Tibial nerve (tissue), 4 donors: Measurements from ENCODE around the gene TLNRD1. TPM values are rescaled to one million over a fixed set of nuclear protein-coding genes. Genes with fewer than 3 reads are reported as not detected.

ENCODE experiments used
- DNase-seq, 2 donors: peaks; one replicate each; pipeline ENCODE4 v3.0.0-alpha.2; 2019; ENCODE audit warnings: low spot score in 2 of 2
- H3K27ac ChIP-seq, 4 donors: fragments of 200-600 bp; sonication (generic) in 3 of 4; one replicate each; pipeline ENCODE4 v1.5.1; 2017 to 2019; ENCODE audit warnings: mild to moderate bottlenecking in 1 of 4
- H3K27me3 ChIP-seq, 2 donors: fragments of 200-600 bp; sonication (generic) in 1 of 2; one replicate each; pipeline versions ENCODE4 v1.5.1 to v1.6.0; 2017 to 2019
- H3K36me3 ChIP-seq, 3 donors: fragments of 200-600 bp; sonication (generic); one replicate each; pipeline ENCODE4 v1.5.1; 2018 to 2019
- H3K4me1 ChIP-seq, 4 donors: fragments of 200-600 bp; sonication (generic) in 3 of 4; one replicate each; pipeline ENCODE4 v1.5.1; 2017 to 2019
- H3K4me3 ChIP-seq, 4 donors: fragments of 200-600 bp; sonication (generic) in 3 of 4; one replicate each; pipeline ENCODE4 v1.5.1; 2017 to 2019; ENCODE audit warnings: mild to moderate bottlenecking in 1 of 4, moderate library complexity in 1 of 4
- H3K9me3 ChIP-seq, 4 donors: fragments of 200-600 bp; sonication (generic) in 3 of 4; one replicate each; pipeline ENCODE4 v1.5.1; 2017 to 2019
- EP300 ChIP-seq, 2 donors: sonication (generic); formaldehyde crosslinking; IDR thresholded peaks; one replicate each; pipeline ENCODE4 v1.6.1; 2017; ENCODE audit warnings: antibody characterized with exemption in 2 of 2, mild to moderate bottlenecking in 1 of 2
- POLR2A ChIP-seq, 2 donors: fragments of 450-650 bp; IDR thresholded peaks; one replicate each; pipeline ENCODE4 v1.6.1; 2017; ENCODE audit warnings: antibody characterized with exemption in 2 of 2, mild to moderate bottlenecking in 2 of 2, moderate library complexity in 2 of 2
- WGBS, 2 donors: methylation state at CpG; one replicate each; pipeline ENCODE4 v1.1.5; 2018; 5-methylcytosine and 5-hydroxymethylcytosine counted together
- total RNA-seq, 4 donors: library from RNA; depleted of rRNA; stranded (reverse); fragments of >200 nt; gene quantifications; one replicate each; pipeline ENCODE4 v1.1.0, GENCODE V29; 2016
- TF ChIP-seq, protein P1 (sequence below), 5 experiments: fragments of 200-600 bp in 3 of 5; fragments of 450-650 bp in 2 of 5; sonication (generic) in 3 of 5; IDR thresholded peaks; one replicate each; pipeline ENCODE4 v1.5.1; 2016 to 2019; ENCODE audit warnings: antibody characterized with exemption in 5 of 5, mild to moderate bottlenecking in 3 of 5, moderate library complexity in 2 of 5

The TLNRD1 gene
- total RNA-seq, 4 donors from 2014 or later = 18.8 to 46.5 (median 30.0) TPM

DNA sequence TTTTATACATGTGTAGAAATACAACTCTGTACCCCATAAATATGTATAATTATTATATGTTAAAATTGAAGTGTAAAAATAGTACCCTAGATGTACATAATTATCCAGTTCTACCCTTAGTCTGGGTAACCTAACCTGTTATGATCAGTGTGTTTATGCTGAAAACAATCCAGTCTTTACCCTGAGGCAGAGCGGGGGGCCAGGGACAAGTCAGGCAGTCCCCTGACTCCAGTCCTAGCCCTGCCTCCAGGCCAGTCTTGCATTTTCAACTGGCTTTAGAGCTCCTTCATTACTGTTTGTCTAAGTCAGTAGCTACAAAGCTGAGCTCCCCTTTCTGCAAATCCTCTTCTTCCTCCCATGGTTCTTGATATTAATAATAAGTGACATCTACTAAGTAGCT, 14.2 kb upstream of the TLNRD1 start:
- Histone ChIP-seq H3K27ac (no peak overlapping the region), H3K4me1 (peaks cover 0 to 66% (median 21%) of the 10 kb centered on the region in 4 donors), H3K36me3 (peaks cover 0 to 5% (median 0%) of the 10 kb centered on the region in 3 donors), H3K27me3 (no peaks in the 10 kb centered on the region), H3K4me3 (no peak overlapping the region), H3K9me3 (no peaks in the 10 kb centered on the region)
- WGBS, 2 donors = 89 to 95% methylated on average over 1 of the region's 1 CpG
- DNase-seq = no peak
- no peak for TF ChIP-seq POLR2A (IDR thresholded peaks at IDR 0.05)
- TF ChIP-seq, protein P1, sequence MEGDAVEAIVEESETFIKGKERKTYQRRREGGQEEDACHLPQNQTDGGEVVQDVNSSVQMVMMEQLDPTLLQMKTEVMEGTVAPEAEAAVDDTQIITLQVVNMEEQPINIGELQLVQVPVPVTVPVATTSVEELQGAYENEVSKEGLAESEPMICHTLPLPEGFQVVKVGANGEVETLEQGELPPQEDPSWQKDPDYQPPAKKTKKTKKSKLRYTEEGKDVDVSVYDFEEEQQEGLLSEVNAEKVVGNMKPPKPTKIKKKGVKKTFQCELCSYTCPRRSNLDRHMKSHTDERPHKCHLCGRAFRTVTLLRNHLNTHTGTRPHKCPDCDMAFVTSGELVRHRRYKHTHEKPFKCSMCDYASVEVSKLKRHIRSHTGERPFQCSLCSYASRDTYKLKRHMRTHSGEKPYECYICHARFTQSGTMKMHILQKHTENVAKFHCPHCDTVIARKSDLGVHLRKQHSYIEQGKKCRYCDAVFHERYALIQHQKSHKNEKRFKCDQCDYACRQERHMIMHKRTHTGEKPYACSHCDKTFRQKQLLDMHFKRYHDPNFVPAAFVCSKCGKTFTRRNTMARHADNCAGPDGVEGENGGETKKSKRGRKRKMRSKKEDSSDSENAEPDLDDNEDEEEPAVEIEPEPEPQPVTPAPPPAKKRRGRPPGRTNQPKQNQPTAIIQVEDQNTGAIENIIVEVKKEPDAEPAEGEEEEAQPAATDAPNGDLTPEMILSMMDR (IDR thresholded peaks at IDR 0.05) = no peak
- TF ChIP-seq EP300 (IDR thresholded peaks at IDR 0.05) = no peak

DNA sequence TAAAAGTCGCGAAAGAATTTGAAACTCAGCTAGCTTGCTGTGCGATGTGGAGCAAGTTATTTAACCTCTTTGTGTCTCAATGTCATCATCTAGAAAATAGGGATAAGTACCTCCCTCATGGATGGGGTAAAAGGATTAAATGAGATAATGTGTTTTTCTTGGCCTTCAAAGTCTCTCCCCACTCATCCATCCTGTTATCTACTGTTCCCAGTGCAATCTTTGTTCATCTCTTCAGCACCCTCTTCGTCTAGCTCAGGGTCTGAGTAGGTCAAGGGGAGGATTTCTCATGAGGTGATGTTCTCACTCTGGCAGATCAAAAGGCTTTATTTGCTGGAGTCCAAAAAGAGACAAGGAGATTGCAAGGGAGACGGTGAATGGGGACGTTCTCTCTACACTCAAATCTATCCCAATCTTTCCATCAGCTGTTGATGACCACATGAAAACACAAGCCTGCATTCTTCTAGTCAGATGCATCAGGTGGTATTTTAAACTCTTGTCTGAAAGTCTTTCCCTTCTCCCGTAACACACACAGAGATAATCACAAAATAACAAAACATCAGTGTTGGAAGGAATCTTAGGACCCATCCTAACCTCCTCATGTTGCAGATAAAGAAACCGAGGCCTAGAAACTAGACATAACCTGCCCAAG, 12.5 kb upstream of the TLNRD1 start:
- peak overlapping the region; percentile 67 to 92 (median 79) for H3K4me3 ChIP-seq
- peak overlapping the region in 2 of 4 donors; percentile 90 to 95 for H3K27ac ChIP-seq
- H3K36me3 ChIP-seq = no peaks in the 10 kb centered on the region
- H3K27me3 ChIP-seq = no peaks in the 10 kb centered on the region
- 53 to 60% methylated on average over 8 of the region's 8 CpGs for WGBS, 2 donors
- H3K4me1 ChIP-seq = peaks cover 0 to 72% (median 26%) of the 10 kb centered on the region in 4 donors
- TF ChIP-seq, protein P1 (IDR thresholded peaks at IDR 0.05) = no peak
- TF ChIP-seq EP300 (IDR thresholded peaks at IDR 0.05) (no peak), POLR2A (IDR thresholded peaks at IDR 0.05) (no peak)
- no peaks in the 10 kb centered on the region for H3K9me3 ChIP-seq
- DNase-seq = no peak

DNA sequence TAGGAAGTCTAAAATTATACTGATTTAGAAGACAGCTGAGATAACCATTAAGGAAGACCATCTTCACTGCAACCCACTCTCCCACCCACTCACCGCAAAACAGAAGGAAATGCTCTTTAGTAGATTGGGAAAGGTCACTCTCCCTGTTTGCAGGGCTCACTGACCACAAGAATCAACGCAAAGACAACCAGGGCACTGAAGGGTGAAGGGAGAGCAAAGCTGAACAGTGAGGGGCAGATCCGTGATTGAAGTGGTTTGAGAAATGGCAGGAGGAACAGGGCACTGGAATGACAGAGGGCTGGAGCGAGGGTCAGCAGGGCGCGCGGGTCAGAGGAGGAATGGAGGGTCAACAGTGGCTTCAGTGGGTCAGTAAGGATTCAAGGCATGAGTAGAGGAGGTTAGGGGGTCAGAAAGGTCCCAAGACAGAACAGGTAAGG, 11.6 kb upstream of the TLNRD1 start:
- DNase-seq = no peak
- H3K4me1 ChIP-seq = peaks cover 0 to 70% (median 26%) of the 10 kb centered on the region in 4 donors
- peak overlapping the region; percentile 67 to 92 (median 79) for H3K4me3 ChIP-seq
- H3K9me3 ChIP-seq = no peaks in the 10 kb centered on the region
- 1% methylated on average over 7 of the region's 7 CpGs for WGBS, 2 donors
- H3K27ac ChIP-seq = peak overlapping the region; percentile 85 to 95 (median 90)
- no peaks in the 10 kb centered on the region for H3K36me3 ChIP-seq
- no peak for TF ChIP-seq POLR2A (IDR thresholded peaks at IDR 0.05)
- no peak for TF ChIP-seq EP300 (IDR thresholded peaks at IDR 0.05)
- TF ChIP-seq, protein P1 (IDR thresholded peaks at IDR 0.05) = no peak
- no peaks in the 10 kb centered on the region for H3K27me3 ChIP-seq

DNA sequence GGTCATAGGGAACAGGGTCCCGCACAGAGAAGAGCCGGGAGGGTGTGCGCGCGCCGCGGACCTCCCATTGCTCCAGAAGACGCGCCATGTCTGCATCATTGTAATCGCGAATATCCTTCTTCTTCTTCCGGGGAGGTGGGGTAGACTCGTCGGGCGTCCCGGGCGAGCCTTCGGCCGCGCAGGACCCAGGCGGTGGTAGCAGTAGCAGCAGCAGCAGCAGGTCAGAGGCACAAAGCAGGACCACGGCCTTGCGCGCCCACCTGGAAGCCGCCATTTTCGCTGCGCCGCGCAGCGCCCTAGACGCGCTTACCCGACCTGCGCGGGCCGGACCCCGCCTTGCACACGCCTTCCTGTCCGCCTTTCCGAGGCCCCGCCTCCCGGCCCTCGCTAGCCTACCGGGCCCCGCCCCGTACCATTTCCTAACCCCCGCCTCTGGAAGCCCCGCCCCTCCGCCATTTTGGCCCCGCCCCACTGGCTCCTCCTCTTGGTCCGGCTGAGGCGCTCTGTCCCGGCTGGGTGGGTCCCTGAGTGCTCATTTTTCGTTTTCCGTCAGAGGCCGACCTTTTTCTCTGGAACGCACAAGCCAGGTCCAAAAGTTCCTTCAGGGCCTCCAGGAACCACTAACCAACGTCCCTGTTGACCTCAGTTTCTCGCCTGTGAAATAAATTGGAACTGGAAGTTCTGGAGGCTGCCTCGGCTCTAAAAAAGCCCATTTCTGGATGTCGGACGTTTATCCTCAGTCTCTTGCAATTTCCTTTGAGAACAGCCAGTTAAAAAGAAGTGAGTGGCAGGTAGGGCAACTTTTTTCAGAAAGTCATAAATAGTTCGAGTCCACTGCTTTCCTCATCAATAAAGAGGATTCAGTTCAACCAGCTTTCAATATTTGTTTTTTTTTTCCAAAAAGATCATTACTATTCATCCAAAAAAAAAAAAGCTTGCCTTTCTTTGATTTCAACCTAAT, 10.9 kb upstream of the TLNRD1 start, which contains the start of gene MESD:
Gene MESD (minus strand): TSS at position 302 of the 961 bp plus-strand sequence. CDS start 28 bp downstream, at position 274.
- Histone ChIP-seq H3K4me3 (peak within 1 kb of the TSS; percentile 67 to 92 (median 79)), H3K4me1 (peaks cover 0 to 65% (median 26%) of the 10 kb centered on the region in 4 donors), H3K27me3 (no peaks in the 10 kb centered on the region), H3K9me3 (no peaks in the 10 kb centered on the region), H3K27ac (peak within 1 kb of the TSS; percentile 85 to 97 (median 92)), H3K36me3 (no peaks in the 10 kb centered on the region)
- peak; percentile 98 to 99 for DNase-seq
- TF ChIP-seq POLR2A (IDR thresholded peaks at IDR 0.05) (peak; percentile 85 to 95), EP300 (IDR thresholded peaks at IDR 0.05) (peak; percentile 55 to 96)
- TF ChIP-seq, protein P1 (IDR thresholded peaks at IDR 0.05) = no peak
- WGBS, 2 donors = 0 to 1% methylated on average over 37 to 50 of the region's 63 CpGs
